HepG2 (cell line): ENCODE data around the gene LRP1B. TPM values are rescaled to one million over a fixed set of nuclear protein-coding genes. Genes with fewer than 3 reads are reported as not detected.

ENCODE experiments used
- ATAC-seq: fragments of 200-7000 bp; cut with Tn5 transposase; 3 replicates; pipeline ENCODE4 v1.9.1; 2020; ENCODE audit warnings: mild to moderate bottlenecking, moderate library complexity
- BruUV-seq: library from RNA; stranded (reverse); fragments of 400-500 nt; replicated peaks from 2 replicates; lab custom pipeline; 2021; lab: Mats Ljungman, UMichigan
- CTCF ChIA-PET: fragments of 300-600 bp; formaldehyde crosslinking; extraction: SDS; loops from one replicate; lab custom pipeline; 2021; ENCODE audit warnings: low total read pairs, inconsistent platforms, low intra/inter-chr PET ratio; lab: Yijun Ruan, JAX
- POLR2A ChIA-PET: fragments of 350-600 bp; sonication (Branson Sonifier 250); formaldehyde crosslinking; loops from one replicate; lab custom pipeline; 2020; ENCODE audit warnings: antibody characterized with exemption, inconsistent platforms; lab: Yijun Ruan, JAX
- DNase-seq: peaks from one replicate; pipeline ENCODE4 v3.0.0-alpha.2; 2015; ENCODE audit warnings: low spot score
- FAIRE-seq: peaks from 3 replicates; lab custom pipeline; 2011; peaks lifted over from hg19 to GRCh38; lab: Jason Lieb, UNC
- H2AFZ ChIP-seq: one replicate; pipeline ENCODE4 v1.6.1; 2011; ENCODE audit warnings: low read length, inconsistent platforms
- H3K27ac ChIP-seq: fragments of 300-600 bp; 3 replicates; pipeline ENCODE4 v1.8.0; 2011; ENCODE audit warnings: mixed run types, mild to moderate bottlenecking, mixed read lengths, low read length, inconsistent platforms; ENCODE audit not compliant: insufficient read depth; ENCODE audit errors: extremely low read length
- H3K27me3 ChIP-seq, 2 experiments: fragments of 200-600 bp in 1 of 2; 2 replicates in 1 of 2; 3 replicates in 1 of 2; pipeline versions ENCODE4 v1.6.0 to v1.8.0; 2011; ENCODE audit warnings: low read length in 2 of 2, mild to moderate bottlenecking in 2 of 2, moderate library complexity in 2 of 2, inconsistent platforms in 1 of 2; ENCODE audit not compliant: insufficient read depth in 2 of 2, control insufficient read depth in 1 of 2
- H3K36me3 ChIP-seq, 2 experiments: fragments of 200-600 bp in 1 of 2; replicated peaks in 1 of 2; 2 replicates in 1 of 2; 3 replicates in 1 of 2; pipeline versions ENCODE4 v1.5.1 to v1.8.0; 2011; ENCODE audit warnings: low read length in 2 of 2, inconsistent platforms in 1 of 2; ENCODE audit not compliant: insufficient read depth in 2 of 2, control insufficient read depth in 1 of 2
- H3K4me1 ChIP-seq: 2 replicates; pipeline ENCODE4 v1.5.1; 2012; ENCODE audit warnings: low read length, inconsistent platforms; ENCODE audit not compliant: insufficient read depth
- H3K4me2 ChIP-seq: 2 replicates; pipeline ENCODE4 v1.6.0; 2011; ENCODE audit warnings: low read depth, low read length, inconsistent platforms
- H3K4me3 ChIP-seq, 3 experiments: fragments of 200-600 bp in 1 of 3; sonication (generic), shearing (Covaris generic) in 1 of 3; replicated peaks in 1 of 3; 2 replicates each; pipeline ENCODE4 v1.5.1; 2011 to 2016; ENCODE audit warnings: low read length in 3 of 3, inconsistent platforms in 2 of 3, low read depth in 2 of 3, mild to moderate bottlenecking in 2 of 3, control low read depth in 1 of 3, mixed read lengths in 1 of 3; ENCODE audit not compliant: insufficient read depth in 1 of 3
- H3K79me2 ChIP-seq: one replicate; pipeline ENCODE4 v1.6.1; 2011; ENCODE audit warnings: low read length, inconsistent platforms; ENCODE audit not compliant: insufficient read depth
- H3K9ac ChIP-seq: 2 replicates; pipeline ENCODE4 v1.6.0; 2011; ENCODE audit warnings: mild to moderate bottlenecking, low read depth, low read length, inconsistent platforms; ENCODE audit not compliant: insufficient read depth
- H3K9me3 ChIP-seq: 2 replicates; pipeline ENCODE4 v1.5.1; 2012; ENCODE audit warnings: mild to moderate bottlenecking, low read length
- H4K20me1 ChIP-seq: 2 replicates; pipeline ENCODE4 v1.6.0; 2011; ENCODE audit warnings: inconsistent platforms, mild to moderate bottlenecking, low read length, moderate library complexity; ENCODE audit not compliant: insufficient read depth
- ARNTL ChIP-seq: sonication (generic); formaldehyde crosslinking; IDR thresholded peaks from 2 replicates; pipeline ENCODE4 v1.4.0; 2020; ENCODE audit warnings: mild to moderate bottlenecking, missing genetic modification reagents
- FOXJ3 ChIP-seq: sonication (generic); formaldehyde crosslinking; IDR thresholded peaks from 2 replicates; pipeline ENCODE4 v1.4.0; 2020; ENCODE audit warnings: missing genetic modification reagents, mild to moderate bottlenecking, borderline replicate concordance
- GTF3A ChIP-seq: sonication (generic); formaldehyde crosslinking; conservative IDR thresholded peaks from 2 replicates; pipeline ENCODE4 v1.4.0; 2020; ENCODE audit warnings: mild to moderate bottlenecking, missing genetic modification reagents
- HMG20A ChIP-seq: IDR thresholded peaks from 2 replicates; pipeline ENCODE4 v1.6.1; 2016; ENCODE audit warnings: borderline replicate concordance
- HMGXB4 ChIP-seq, 2 experiments: sonication (generic) in 1 of 2; formaldehyde crosslinking in 1 of 2; IDR thresholded peaks; 2 replicates each; pipeline versions ENCODE4 v1.4.0 to v1.6.1; 2018 to 2020; ENCODE audit warnings: missing genetic modification reagents in 2 of 2, borderline replicate concordance in 1 of 2, low read depth in 1 of 2, mild to moderate bottlenecking in 1 of 2, missing biosample characterization in 1 of 2
- HNF4G ChIP-seq, 2 experiments: sonication (generic) in 1 of 2; formaldehyde crosslinking in 1 of 2; IDR thresholded peaks; 2 replicates each; pipeline versions ENCODE4 v1.4.0 to v1.6.1; 2011 to 2020; ENCODE audit warnings: borderline replicate concordance in 2 of 2, low read depth in 2 of 2, mild to moderate bottlenecking in 2 of 2, low read length in 1 of 2, missing genetic modification reagents in 1 of 2, moderate library complexity in 1 of 2
- KLF12 ChIP-seq: sonication (generic); formaldehyde crosslinking; IDR thresholded peaks from 2 replicates; pipeline ENCODE4 v1.4.0; 2020; ENCODE audit warnings: missing genetic modification reagents, borderline replicate concordance
- MTF2 ChIP-seq: sonication (generic); formaldehyde crosslinking; IDR thresholded peaks from 2 replicates; pipeline ENCODE4 v1.5.0; 2020; ENCODE audit warnings: missing genetic modification reagents, borderline replicate concordance
- NFIC ChIP-seq: IDR thresholded peaks from 2 replicates; pipeline ENCODE4 v1.6.1; 2012; ENCODE audit warnings: mild to moderate bottlenecking, low read length, inconsistent platforms
- SNRNP70 ChIP-seq: fragments of 200-400 bp; formaldehyde crosslinking; IDR thresholded peaks from 2 replicates; pipeline ENCODE4 v1.6.1; 2017; ENCODE audit warnings: mild to moderate bottlenecking, low read depth, low read length, moderate library complexity
- SYNCRIP ChIP-seq: fragments of 200-400 bp; formaldehyde crosslinking; IDR thresholded peaks from 2 replicates; pipeline ENCODE4 v1.6.1; 2018; ENCODE audit warnings: mild to moderate bottlenecking, low read depth, low read length; ENCODE audit not compliant: insufficient read depth
- TBP ChIP-seq: sonication (generic); formaldehyde crosslinking; IDR thresholded peaks from 2 replicates; pipeline ENCODE4 v1.5.0; 2020; ENCODE audit warnings: missing genetic modification reagents
- UBTF ChIP-seq: sonication (generic); formaldehyde crosslinking; IDR thresholded peaks from 2 replicates; pipeline ENCODE4 v1.4.0; 2020; ENCODE audit warnings: mild to moderate bottlenecking, missing genetic modification reagents
- ZBTB21 ChIP-seq: sonication (generic); formaldehyde crosslinking; IDR thresholded peaks from 2 replicates; pipeline ENCODE4 v1.4.0; 2020; ENCODE audit warnings: missing genetic modification reagents
- ZEB1 ChIP-seq: IDR thresholded peaks from 2 replicates; pipeline ENCODE4 v1.6.1; 2012; ENCODE audit warnings: mild to moderate bottlenecking, low read depth, inconsistent platforms; ENCODE audit not compliant: insufficient replicate concordance
- ZFY ChIP-seq: sonication (generic); formaldehyde crosslinking; IDR thresholded peaks from 2 replicates; pipeline ENCODE4 v1.4.0; 2020; ENCODE audit warnings: missing genetic modification reagents
- ZNF235 ChIP-seq: sonication (generic); formaldehyde crosslinking; IDR thresholded peaks from 2 replicates; pipeline ENCODE4 v1.8.1; 2023; ENCODE audit warnings: mild to moderate bottlenecking, missing genetic modification reagents, borderline replicate concordance
- ZNF589 ChIP-seq: sonication (generic); formaldehyde crosslinking; conservative IDR thresholded peaks from 2 replicates; pipeline ENCODE4 v1.8.0; 2022; ENCODE audit warnings: mild to moderate bottlenecking, moderate library complexity, missing genetic modification reagents
- ZNF720 ChIP-seq: sonication (generic); formaldehyde crosslinking; IDR thresholded peaks from 2 replicates; pipeline ENCODE4 v1.4.0; 2020; ENCODE audit warnings: missing genetic modification reagents
- ZNF788 ChIP-seq: sonication (generic); formaldehyde crosslinking; IDR thresholded peaks from 2 replicates; pipeline ENCODE4 v1.5.0; 2020; ENCODE audit warnings: mild to moderate bottlenecking, missing genetic modification reagents, borderline replicate concordance
- WGBS: methylation state at CpG from one replicate; pipeline ENCODE4 v1.1.6; 2017; ENCODE audit warnings: low lambda C conversion rate; 5-methylcytosine and 5-hydroxymethylcytosine counted together
- in situ Hi-C: cut with HindIII; loops from 2 replicates; pipeline ENCODE4 v1.10.0; 2017; ENCODE audit warnings: low pct_unique_long_range_greater_than_20kb; ENCODE audit not compliant: extremely low pct_ligation_motif_present
- intact Hi-C: fragments of 100-400 bp; cut with micrococcal nuclease; formaldehyde crosslinking; loops from one replicate; pipeline ENCODE4 v1.10.0; 2022; ENCODE audit not compliant: unreplicated experiment
- polyA plus RNA-seq, 8 experiments: library from polyadenylated mRNA; depleted of rRNA in 3 of 8; stranded (reverse) in 7 of 8; unstranded in 1 of 8; fragments of >200 nt; fragmentation: Illumina TruSeq in 4 of 8; extraction: Trizol in 4 of 8; gene quantifications; 2 replicates each; pipeline versions ENCODE4 v1.2.1 to v1.2.3, GENCODE V29; 2011 to 2016; ENCODE audit warnings: low read depth in 4 of 8, missing spikeins in 1 of 8, mixed read lengths in 1 of 8; ENCODE audit not compliant: insufficient read depth in 1 of 8
- total RNA-seq, 5 experiments: library from RNA; depleted of rRNA; stranded (reverse); fragments of >200 nt; fragmentation: Illumina TruSeq; extraction: Trizol; gene quantifications; 2 replicates each; pipeline ENCODE4 v1.2.3, GENCODE V29; 2016; ENCODE audit warnings: low read depth in 1 of 5

LRP1B gene
- total and polyA plus RNA-seq, 2 of the 13 experiments (the other 11 are each of a cell fraction or from before 2014, with no cell fraction given): 0.04 TPM; not detected in 1

- ChIA-PET CTCF (no interaction called here), POLR2A (no interaction called here)
- no peaks in the 10 kb centered on the region for H3K36me3 ChIP-seq
- no peak overlapping the region for H3K9ac ChIP-seq
- H3K4me1 ChIP-seq: no peaks in the 10 kb centered on the region
- in situ Hi-C loops (no loop called here), intact Hi-C loops (no loop called here)
- no peak for ATAC-seq
- H3K4me3 ChIP-seq: no peak overlapping the region
- no peak overlapping the region for H2AFZ ChIP-seq
- H3K4me2 ChIP-seq: no peak overlapping the region
- DNase-seq: no peak
- no peak overlapping the region for H3K27ac ChIP-seq
- WGBS: 3% methylated on average over 2 of the region's 2 CpGs
- no peak for FAIRE-seq
- no TSS peak for BruUV-seq
- no peaks in the 10 kb centered on the region for H3K27me3 ChIP-seq
- no peak for TF ChIP-seq TBP (CRISPR knock-in tag)
- TF ChIP-seq ZEB1: no peak
- TF ChIP-seq ARNTL (CRISPR knock-in tag): no peak
- TF ChIP-seq ZNF235 (CRISPR knock-in tag): no peak
- TF ChIP-seq HMGXB4 (CRISPR knock-in tag; IDR thresholded peaks at IDR 0.05; ENCODE audit: borderline replicate concordance in 1 of 2, low read depth in 1 of 2): no peak
- TF ChIP-seq KLF12 (CRISPR knock-in tag): no peak
- TF ChIP-seq FOXJ3 (CRISPR knock-in tag): no peak
- TF ChIP-seq MTF2 (CRISPR knock-in tag): no peak
- TF ChIP-seq GTF3A (CRISPR knock-in tag): no peak
- no peak for TF ChIP-seq HNF4G (IDR thresholded peaks at IDR 0.05; ENCODE audit: borderline replicate concordance, low read depth, low read length)
- no peak for TF ChIP-seq HNF4G (CRISPR knock-in tag; IDR thresholded peaks at IDR 0.05; ENCODE audit: borderline replicate concordance, low read depth)
- TF ChIP-seq ZFY (CRISPR knock-in tag): no peak
- no peak for TF ChIP-seq SNRNP70
- TF ChIP-seq NFIC: no peak
- no peak for TF ChIP-seq ZNF788 (CRISPR knock-in tag)
- no peak for TF ChIP-seq SYNCRIP
- no peak for TF ChIP-seq UBTF (CRISPR knock-in tag)
- TF ChIP-seq ZBTB21 (CRISPR knock-in tag): no peak
- TF ChIP-seq ZNF720 (CRISPR knock-in tag): no peak
- no peak for TF ChIP-seq HMG20A (CRISPR knock-in tag)
- TF ChIP-seq ZNF589 (CRISPR knock-in tag): no peak
- TF ChIP-seq, all 625 proteins: peak for 0
- Histone ChIP-seq H3K79me2 (no peaks in the 10 kb centered on the region), H3K9me3 (no peaks in the 10 kb centered on the region), H4K20me1 (no peaks in the 10 kb centered on the region)
Measured at GRCh38 chr2:141778315-141778835, 352.4 kb downstream of the LRP1B start.
